GM12874 (cell line): ENCODE data around the gene TTC28.

Source experiments
- CTCF ChIP-seq: IDR thresholded peaks from 2 replicates; pipeline ENCODE4 v1.5.1; 2011; ENCODE audit warnings: low read depth, mild to moderate bottlenecking, control low read depth, low read length, moderate library complexity; ENCODE audit not compliant: insufficient read depth

TTC28 gene

GRCh38 chr22:28424427-28425080 is 255.1 kb downstream of the TTC28 start:
- TF ChIP-seq CTCF, result no peak

GRCh38 chr22:28419919-28420318 is 259.7 kb downstream of the TTC28 start:
- TF ChIP-seq CTCF, result no peak

GRCh38 chr22:28418008-28418407 is 261.6 kb downstream of the TTC28 start:
- no peak for TF ChIP-seq CTCF

GRCh38 chr22:28417431-28417830 is 262.2 kb downstream of the TTC28 start:
- TF ChIP-seq CTCF, result no peak

GRCh38 chr22:28414913-28415312 is 264.7 kb downstream of the TTC28 start:
- TF ChIP-seq CTCF, result no peak

GRCh38 chr22:28413612-28414399 is 265.8 kb downstream of the TTC28 start:
- no peak for TF ChIP-seq CTCF

- no peak for TF ChIP-seq CTCF
Measured at GRCh38 chr22:28412109-28412508, 267.5 kb downstream of the TTC28 start.
